Measurements from ENCODE around the gene ACOXL.

ACOXL gene

DNA sequence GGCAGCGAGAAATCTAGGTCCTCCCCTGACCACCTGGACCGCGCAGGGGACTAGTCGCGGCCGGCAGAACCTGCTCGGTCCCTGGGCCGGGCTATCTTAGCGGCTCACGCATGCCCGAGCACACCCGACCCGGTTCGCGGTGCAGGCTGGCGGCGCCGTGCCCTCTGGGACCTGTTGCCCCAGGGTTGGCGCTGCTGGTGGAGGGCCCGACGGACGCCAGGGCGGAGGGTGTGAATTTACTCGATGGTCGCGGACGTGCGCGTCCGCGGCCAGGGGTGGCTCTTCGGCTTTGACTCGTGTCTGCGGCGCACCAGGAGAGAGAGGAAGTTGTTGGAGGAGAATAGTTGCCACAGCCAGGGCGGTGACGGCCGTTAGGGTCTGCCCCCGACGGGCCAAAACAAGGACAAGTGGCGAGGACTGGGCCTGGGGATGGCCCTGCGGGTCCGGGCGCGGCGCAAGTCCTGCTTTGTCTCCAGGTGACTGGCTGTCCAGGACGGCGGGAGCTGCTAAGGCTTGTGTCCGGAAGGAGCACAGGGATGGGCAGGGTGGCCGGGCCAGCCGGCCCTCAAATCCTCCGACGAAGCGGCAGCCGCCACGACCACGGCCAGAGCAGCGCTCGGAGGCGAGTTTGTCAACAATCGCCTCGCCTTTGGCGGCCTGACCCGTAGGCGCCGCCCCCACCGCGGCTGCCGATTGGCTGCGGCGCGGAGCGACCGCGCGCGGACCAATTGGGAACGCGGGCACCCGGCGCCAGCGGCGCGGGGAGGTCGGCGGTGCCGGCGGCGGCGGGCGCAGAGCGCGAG, 389.7 kb downstream of the ACOXL start:
- TF ChIP-seq, protein P1, sequence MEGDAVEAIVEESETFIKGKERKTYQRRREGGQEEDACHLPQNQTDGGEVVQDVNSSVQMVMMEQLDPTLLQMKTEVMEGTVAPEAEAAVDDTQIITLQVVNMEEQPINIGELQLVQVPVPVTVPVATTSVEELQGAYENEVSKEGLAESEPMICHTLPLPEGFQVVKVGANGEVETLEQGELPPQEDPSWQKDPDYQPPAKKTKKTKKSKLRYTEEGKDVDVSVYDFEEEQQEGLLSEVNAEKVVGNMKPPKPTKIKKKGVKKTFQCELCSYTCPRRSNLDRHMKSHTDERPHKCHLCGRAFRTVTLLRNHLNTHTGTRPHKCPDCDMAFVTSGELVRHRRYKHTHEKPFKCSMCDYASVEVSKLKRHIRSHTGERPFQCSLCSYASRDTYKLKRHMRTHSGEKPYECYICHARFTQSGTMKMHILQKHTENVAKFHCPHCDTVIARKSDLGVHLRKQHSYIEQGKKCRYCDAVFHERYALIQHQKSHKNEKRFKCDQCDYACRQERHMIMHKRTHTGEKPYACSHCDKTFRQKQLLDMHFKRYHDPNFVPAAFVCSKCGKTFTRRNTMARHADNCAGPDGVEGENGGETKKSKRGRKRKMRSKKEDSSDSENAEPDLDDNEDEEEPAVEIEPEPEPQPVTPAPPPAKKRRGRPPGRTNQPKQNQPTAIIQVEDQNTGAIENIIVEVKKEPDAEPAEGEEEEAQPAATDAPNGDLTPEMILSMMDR (IDR thresholded peaks at IDR 0.05; ENCODE audit: borderline replicate concordance, insufficient read depth, low read depth, low read length) = no peak
- H3K4me3 ChIP-seq (ENCODE audit: low read depth, low read length) = no peak overlapping the region

DNA sequence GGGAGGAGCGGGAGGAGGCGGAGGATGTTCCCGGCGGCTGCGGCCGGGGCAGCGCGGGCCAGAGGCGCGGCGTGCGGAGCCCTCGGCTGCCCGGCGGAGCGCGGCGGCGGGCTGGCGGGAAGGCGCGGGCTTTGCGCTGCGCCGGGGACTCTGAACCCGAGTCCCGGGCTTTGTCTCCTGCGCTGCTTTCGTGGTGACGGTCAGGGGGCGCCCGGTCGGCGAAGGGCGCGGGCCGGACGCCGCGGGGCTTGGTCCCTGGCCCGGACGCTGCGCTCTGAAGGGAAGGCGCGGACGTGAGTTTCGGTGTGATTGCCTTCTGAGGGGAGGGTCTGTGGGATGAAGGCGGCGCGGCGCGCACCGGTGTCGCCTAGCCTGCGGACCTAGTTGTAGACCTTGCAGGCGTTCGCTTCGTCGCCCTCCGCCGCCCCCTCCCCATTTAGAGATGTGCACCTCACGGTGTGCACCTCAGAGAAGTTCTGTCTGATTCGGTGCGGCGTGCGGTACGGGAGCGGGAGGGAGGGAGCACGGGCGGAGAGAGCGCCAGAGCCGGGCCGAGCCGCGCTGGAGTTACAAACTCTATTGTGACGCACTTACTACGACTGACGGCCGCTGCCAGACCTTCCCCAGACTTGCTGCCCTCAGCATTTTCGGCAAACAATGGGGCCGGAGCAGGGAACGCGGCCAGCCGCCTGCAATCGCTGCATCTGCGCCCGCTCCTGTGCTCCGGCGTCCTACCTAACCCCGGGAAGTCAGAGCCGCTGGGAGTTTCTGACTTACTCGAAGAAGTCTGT, 390.5 kb downstream of the ACOXL start:
- H3K4me3 ChIP-seq (ENCODE audit: low read depth, low read length) = no peak overlapping the region
- TF ChIP-seq, protein P1 (IDR thresholded peaks at IDR 0.05; ENCODE audit: borderline replicate concordance, insufficient read depth, low read depth, low read length) = no peak

DNA sequence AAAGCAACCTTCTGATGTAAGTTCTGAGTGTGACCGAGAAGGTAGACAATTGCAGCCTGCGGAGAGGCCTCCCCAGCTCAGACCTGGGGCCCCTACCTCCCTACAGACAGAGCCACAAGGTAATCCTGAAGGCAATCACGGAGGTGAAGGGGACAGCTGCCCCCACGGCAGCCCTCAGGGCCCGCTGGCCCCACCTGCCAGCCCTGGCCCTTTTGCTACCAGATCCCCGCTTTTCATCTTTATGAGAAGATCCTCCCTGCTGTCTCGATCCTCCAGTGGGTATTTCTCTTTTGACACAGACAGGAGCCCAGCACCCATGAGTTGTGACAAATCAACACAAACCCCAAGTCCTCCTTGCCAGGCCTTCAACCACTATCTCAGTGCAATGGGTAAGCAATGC, 391.4 kb downstream of the ACOXL start:
- TF ChIP-seq, protein P1 (IDR thresholded peaks at IDR 0.05; ENCODE audit: borderline replicate concordance, insufficient read depth, low read depth, low read length) = no peak
- no peak overlapping the region for H3K4me3 ChIP-seq (ENCODE audit: low read depth, low read length)

DNA sequence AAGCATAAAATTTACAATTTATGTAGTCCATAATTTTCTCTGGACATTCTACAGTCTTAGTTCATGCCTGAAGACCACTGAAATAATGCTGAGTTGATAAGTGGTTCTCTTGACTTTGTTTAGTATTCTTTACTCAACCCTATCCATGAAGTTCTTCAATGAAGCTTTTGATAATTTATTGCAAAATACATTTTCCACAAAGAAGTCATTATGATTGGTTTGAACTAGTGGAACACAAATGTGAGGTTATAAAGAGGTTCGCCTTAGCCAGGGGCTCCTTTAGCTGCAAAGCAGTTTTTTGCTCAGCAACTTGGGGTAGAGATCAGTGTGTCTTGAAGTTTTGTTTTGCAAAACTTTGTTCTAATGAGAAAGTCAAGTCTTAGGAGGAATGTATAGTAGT, 394.2 kb downstream of the ACOXL start:
- TF ChIP-seq, protein P1 (IDR thresholded peaks at IDR 0.05; ENCODE audit: borderline replicate concordance, insufficient read depth, low read depth, low read length) = no peak
- no peak overlapping the region for H3K4me3 ChIP-seq (ENCODE audit: low read depth, low read length)

- TF ChIP-seq, protein P1 (IDR thresholded peaks at IDR 0.05; ENCODE audit: borderline replicate concordance, insufficient read depth, low read depth, low read length) = no peak
- H3K4me3 ChIP-seq (ENCODE audit: low read depth, low read length) = no peak overlapping the region
Observed at GRCh38 chr2:111127351-111127750, 395.0 kb downstream of the ACOXL start.

- TF ChIP-seq, protein P1 (IDR thresholded peaks at IDR 0.05; ENCODE audit: borderline replicate concordance, insufficient read depth, low read depth, low read length) = no peak
- no peak overlapping the region for H3K4me3 ChIP-seq (ENCODE audit: low read depth, low read length)
Observed at GRCh38 chr2:111128096-111128495, 395.7 kb downstream of the ACOXL start.
